H1 (cell line): ENCODE results near the gene THOC5. TPM values are rescaled to one million over a fixed set of nuclear protein-coding genes. Genes with fewer than 3 reads are reported as not detected.

Experiments
- polyA plus RNA-seq, 7 experiments: library from polyadenylated mRNA; depleted of rRNA in 3 of 7; stranded (reverse) in 5 of 7; unstranded in 2 of 7; fragments of >200 nt in 5 of 7; fragments of 200-250 nt in 2 of 7; gene quantifications; 1 replicate in 5 of 7; 2 replicates in 1 of 7; 4 replicates in 1 of 7; pipeline versions ENCODE4 v1.2.1 to v1.2.3, GENCODE V29; 2011 to 2013; ENCODE audit warnings: missing spikeins in 2 of 7, mixed read lengths in 2 of 7
- total RNA-seq: library from RNA; stranded (reverse); fragmentation: NEBNext Ultra II Directional; extraction: Animal tissue kit (Norgen Biotek cat#: 25700); gene quantifications from 2 replicates; pipeline ENCODE4 v1.2.1, GENCODE V29; 2021

THOC5 gene
- total and polyA plus RNA-seq, 2 of the 8 experiments (the other 6 are each of a cell fraction or from before 2014, with no cell fraction given), result 27.7 to 65.7 TPM

Other genes with a start within 250 kb of the THOC5 start
- 9.7 and 10.1 TPM in 2 replicates for gene GAS2L1, start 247.1 kb downstream of the THOC5 start, total RNA-seq
- 3.6 and 6.8 TPM in 2 replicates for gene GAS2L1, start 247.1 kb downstream of the THOC5 start, polyA plus RNA-seq (2011; rRNA removed)
- gene RASL10A, start 238.1 kb downstream of the THOC5 start, total RNA-seq, result 1.4 and 1.5 TPM in 2 replicates
- 1.1 and 1.6 TPM in 2 replicates for gene RASL10A, start 238.1 kb downstream of the THOC5 start, polyA plus RNA-seq (2011; rRNA removed)
- 63.5 and 64.2 TPM in 2 replicates for gene AP1B1, start 165.2 kb downstream of the THOC5 start, total RNA-seq
- gene AP1B1, start 165.2 kb downstream of the THOC5 start, polyA plus RNA-seq (2011; rRNA removed), result 86.8 and 137 TPM in 2 replicates
- not detected in 2 replicates for gene RFPL1, start 115.2 kb downstream of the THOC5 start, total RNA-seq
- gene RFPL1, start 115.2 kb downstream of the THOC5 start, polyA plus RNA-seq (2011; rRNA removed), result not detected in 2 replicates
- gene NEFH, start 73.5 kb downstream of the THOC5 start, total RNA-seq, result 2.0 and 2.3 TPM in 2 replicates
- 0.57 and 0.74 TPM in 2 replicates for gene NEFH, start 73.5 kb downstream of the THOC5 start, polyA plus RNA-seq (2011; rRNA removed)
- 165 and 167 TPM in 2 replicates for gene NIPSNAP1, start 27.4 kb upstream of the THOC5 start, total RNA-seq
- gene NIPSNAP1, start 27.4 kb upstream of the THOC5 start, polyA plus RNA-seq (2011; rRNA removed), result 128 and 133 TPM in 2 replicates
- 53.6 and 54.9 TPM in 2 replicates for gene NF2, start 49.9 kb upstream of the THOC5 start, total RNA-seq
- gene NF2, start 49.9 kb upstream of the THOC5 start, polyA plus RNA-seq (2011; rRNA removed), result 17.6 and 18.3 TPM in 2 replicates
- 0.20 and 0.34 TPM in 2 replicates for gene CABP7, start 166.2 kb upstream of the THOC5 start, total RNA-seq
- gene CABP7, start 166.2 kb upstream of the THOC5 start, polyA plus RNA-seq (2011; rRNA removed), result 0.36 and 1.0 TPM in 2 replicates
- 13.8 and 14.0 TPM in 2 replicates for gene ZMAT5, start 213.2 kb upstream of the THOC5 start, total RNA-seq
- 35.6 and 38.3 TPM in 2 replicates for gene ZMAT5, start 213.2 kb upstream of the THOC5 start, polyA plus RNA-seq (2011; rRNA removed)
- gene UQCR10, start 213.6 kb upstream of the THOC5 start, total RNA-seq, result 102 and 106 TPM in 2 replicates
- 253 and 260 TPM in 2 replicates for gene UQCR10, start 213.6 kb upstream of the THOC5 start, polyA plus RNA-seq (2011; rRNA removed)